OCI-LY3 (cell line): ENCODE data around the gene EIF4EBP2.

Source experiments
- H2AFZ ChIP-seq: fragments of 200-600, 300-600 bp; shearing (Covaris generic); 2 replicates; pipeline ENCODE4 v1.6.0; 2014; ENCODE audit warnings: antibody characterized with exemption, low read depth, low read length
- H3K27ac ChIP-seq: fragments of 200-600, 300-600 bp; sonication (generic); 2 replicates; pipeline ENCODE4 v1.5.1; 2014; ENCODE audit warnings: mild to moderate bottlenecking, low read length, moderate library complexity, mixed read lengths
- H3K27me3 ChIP-seq: fragments of 200-600, 300-600 bp; sonication (generic); 2 replicates; pipeline ENCODE4 v1.6.1; 2014; ENCODE audit warnings: low read depth, low read length, mixed read lengths
- H3K36me3 ChIP-seq: fragments of 200-600, 300-600 bp; sonication (generic); replicated peaks from 2 replicates; pipeline ENCODE3; 2014; ENCODE audit warnings: low read depth, low read length, mixed read lengths
- H3K4me1 ChIP-seq: fragments of 300-600, 200-600 bp; sonication (generic); 2 replicates; pipeline ENCODE4 v1.6.1; 2014; ENCODE audit warnings: low read length, mixed read lengths
- H3K4me2 ChIP-seq: fragments of 200-600, 300-600 bp; sonication (generic); 2 replicates; pipeline ENCODE4 v1.6.1; 2014; ENCODE audit warnings: low read length, mixed read lengths
- H3K4me3 ChIP-seq: fragments of 300-600, 200-600 bp; sonication (generic); 2 replicates; pipeline ENCODE4 v1.5.1; 2014; ENCODE audit warnings: antibody characterized with exemption, mild to moderate bottlenecking, low read length, moderate library complexity
- H3K79me2 ChIP-seq: fragments of 300-600, 200-600 bp; shearing (Covaris generic); 2 replicates; pipeline ENCODE4 v1.6.1; 2014; ENCODE audit warnings: mild to moderate bottlenecking, low read length, mixed read lengths
- H3K9ac ChIP-seq: fragments of 300-600, 200-600 bp; shearing (Covaris generic); 2 replicates; pipeline ENCODE4 v1.6.0; 2014; ENCODE audit warnings: mild to moderate bottlenecking, low read length, moderate library complexity
- H3K9me3 ChIP-seq: fragments of 200-600, 300-600 bp; shearing (Covaris generic); 2 replicates; pipeline ENCODE4 v1.6.1; 2014; ENCODE audit warnings: low read length, mixed read lengths; ENCODE audit not compliant: insufficient read depth
- H4K20me1 ChIP-seq: fragments of 200-600, 300-600 bp; sonication (generic); 2 replicates; pipeline ENCODE4 v1.6.1; 2016; ENCODE audit warnings: low read length, mixed read lengths; ENCODE audit not compliant: insufficient read depth
- CTCF ChIP-seq: fragments of 200-600, 300-600 bp; sonication (generic); IDR thresholded peaks from 2 replicates; pipeline ENCODE4 v1.5.1; 2014; ENCODE audit warnings: antibody characterized with exemption, low read length, low read depth
- EZH2phosphoT487 ChIP-seq: fragments of 200-600 bp; shearing (Covaris generic); IDR thresholded peaks from 2 replicates; pipeline ENCODE4 v1.6.1; 2018; ENCODE audit warnings: antibody characterized with exemption, mixed run types, low read depth

The EIF4EBP2 gene, protein sequence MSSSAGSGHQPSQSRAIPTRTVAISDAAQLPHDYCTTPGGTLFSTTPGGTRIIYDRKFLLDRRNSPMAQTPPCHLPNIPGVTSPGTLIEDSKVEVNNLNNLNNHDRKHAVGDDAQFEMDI

GRCh38 chr10:70404036-70404786 lies at the start of gene EIF4EBP2:
EIF4EBP2 (plus strand) TSS chr10:70404145; CDS start chr10:70404402, 257 bp downstream.
- Histone ChIP-seq H3K9me3 (no peaks in the 10 kb centered on the region), H3K36me3 (peaks cover 8% of the 10 kb centered on the region), H3K4me2 (peak within 1 kb of the TSS; percentile 97), H3K79me2 (peaks cover 38% of the 10 kb centered on the region), H3K27ac (0 out of 2 replicates have a peak within 1 kb of the TSS, but pooled peaks have one; percentile 26), H4K20me1 (peaks cover 27% of the 10 kb centered on the region), H3K4me3 (peak within 1 kb of the TSS; percentile 91), H2AFZ (peak within 1 kb of the TSS; percentile 98), H3K4me1 (peaks cover 13% of the 10 kb centered on the region), H3K9ac (peak within 1 kb of the TSS; percentile 80), H3K27me3 (no peaks in the 10 kb centered on the region)
- no peak for TF ChIP-seq EZH2phosphoT487
- TF ChIP-seq CTCF, result no peak

GRCh38 chr10:70354556-70354955 lies 49.4 kb upstream of the EIF4EBP2 start:
- peak overlapping the region; percentile 76 for H3K4me3 ChIP-seq
- peak overlapping the region; percentile 74 for H3K9ac ChIP-seq

GRCh38 chr10:70355051-70356021 lies 48.6 kb upstream of the EIF4EBP2 start:
- Histone ChIP-seq H3K4me1 (peaks cover 54% of the 10 kb centered on the region), H3K9me3 (no peaks in the 10 kb centered on the region), H3K4me2 (peak overlapping the region; percentile 98), H3K27me3 (no peaks in the 10 kb centered on the region), H2AFZ (peak overlapping the region; percentile 52), H3K4me3 (peak overlapping the region; percentile 76), H3K79me2 (peaks cover 4% of the 10 kb centered on the region; the same call in 1 of the 2 replicates), H3K36me3 (no peaks in the 10 kb centered on the region), H4K20me1 (no peaks in the 10 kb centered on the region), H3K9ac (peak overlapping the region; percentile 74), H3K27ac (peak overlapping the region; percentile 91)
- no peak for TF ChIP-seq EZH2phosphoT487
- no peak for TF ChIP-seq CTCF

More at GRCh38 chr10:70354556-70354955, 49.4 kb upstream of the EIF4EBP2 start:
- Histone ChIP-seq H3K4me1 (peaks cover 54% of the 10 kb centered on the region), H2AFZ (peak overlapping the region; percentile 52), H3K27ac (peak overlapping the region; percentile 91), H4K20me1 (no peaks in the 10 kb centered on the region), H3K9me3 (no peaks in the 10 kb centered on the region), H3K4me2 (peak overlapping the region; percentile 98), H3K79me2 (peaks cover 4% of the 10 kb centered on the region; the same call in 1 of the 2 replicates), H3K27me3 (no peaks in the 10 kb centered on the region), H3K36me3 (no peaks in the 10 kb centered on the region)
- TF ChIP-seq EZH2phosphoT487, result no peak

DNA sequence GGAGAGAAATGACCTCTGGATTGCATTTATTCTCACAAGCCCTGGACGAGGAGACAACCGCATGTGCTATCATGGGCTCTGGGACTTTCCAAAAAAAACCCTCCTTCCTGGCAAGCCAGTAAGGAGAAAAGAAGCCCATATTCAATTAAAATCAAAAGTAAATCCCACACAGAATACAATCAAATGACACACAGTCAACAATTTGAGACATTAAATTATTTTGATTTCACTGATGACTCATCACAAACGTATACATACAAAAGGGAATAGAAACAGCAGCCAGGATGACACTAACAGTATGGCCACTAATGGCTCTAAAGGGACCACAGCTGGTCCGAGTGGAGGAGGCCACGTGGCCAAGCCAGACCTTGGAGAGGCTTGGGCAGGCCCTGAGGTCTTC lies 46.4 kb upstream of the EIF4EBP2 start:
- peak overlapping the region; percentile 51 for H3K4me2 ChIP-seq

More for the DNA sequence above, 46.4 kb upstream of the EIF4EBP2 start:
- no peak overlapping the region for H3K9ac ChIP-seq
- TF ChIP-seq CTCF, result no peak
- no peak for TF ChIP-seq EZH2phosphoT487
- H4K20me1 ChIP-seq, result no peaks in the 10 kb centered on the region
- H3K4me1 ChIP-seq, result peaks cover 52% of the 10 kb centered on the region
- peaks cover 4% of the 10 kb centered on the region; the same call in 1 of the 2 replicates for H3K79me2 ChIP-seq
- H3K36me3 ChIP-seq, result no peaks in the 10 kb centered on the region
- no peaks in the 10 kb centered on the region for H3K27me3 ChIP-seq
- no peak overlapping the region for H3K27ac ChIP-seq
- H3K4me3 ChIP-seq, result no peak overlapping the region
- H3K9me3 ChIP-seq, result no peaks in the 10 kb centered on the region
- H2AFZ ChIP-seq, result no peak overlapping the region
